Stomach (tissue), 19 donors: Measurements from ENCODE around the gene FOXK2. TPM values are rescaled to one million over a fixed set of nuclear protein-coding genes. Genes with fewer than 3 reads are reported as not detected.

Source experiments
- DNase-seq, 2 donors: peaks; one replicate each; pipeline versions ENCODE4 v3.0.0 to v3.0.0-alpha.2; 2013 to 2019
- H3K27ac ChIP-seq, 5 donors: fragments of 200-600 bp in 4 of 5; sonication (generic) in 4 of 5; one replicate each; pipeline ENCODE4 v1.5.1; 2013 to 2019; ENCODE audit warnings: mild to moderate bottlenecking in 1 of 5, moderate library complexity in 1 of 5
- H3K27me3 ChIP-seq, 3 donors: fragments of 200-600 bp; sonication (generic); one replicate each; pipeline ENCODE4 v1.5.1; 2017 to 2019; ENCODE audit warnings: mixed run types in 1 of 3
- H3K36me3 ChIP-seq, 4 donors: fragments of 200-600 bp; sonication (generic); 1 replicate in 3 of 4; 2 replicates in 1 of 4; pipeline ENCODE4 v1.5.1; 2016 to 2019
- H3K4me1 ChIP-seq, 4 donors: fragments of 200-600 bp; sonication (generic); one replicate each; pipeline ENCODE4 v1.5.1; 2016 to 2019
- H3K4me3 ChIP-seq, 4 donors: fragments of 200-600 bp; sonication (generic) in 3 of 4; one replicate each; pipeline ENCODE4 v1.5.1; 2016 to 2019; ENCODE audit warnings: mild to moderate bottlenecking in 1 of 4
- H3K9me3 ChIP-seq, 4 donors: fragments of 200-600 bp; sonication (generic); one replicate each; pipeline ENCODE4 v1.5.1; 2016 to 2019
- CTCF ChIP-seq, 7 experiments: fragments of 450-650 bp in 4 of 7; fragments of 200-600 bp in 3 of 7; sonication (generic) in 3 of 7; IDR thresholded peaks; one replicate each; pipeline ENCODE4 v1.5.1; 2016 to 2019; ENCODE audit warnings: antibody characterized with exemption in 7 of 7, control low read depth in 2 of 7, mild to moderate bottlenecking in 1 of 7
- EP300 ChIP-seq: sonication (generic); formaldehyde crosslinking; IDR thresholded peaks from one replicate; pipeline ENCODE4 v1.6.1; 2017; ENCODE audit warnings: antibody characterized with exemption
- POLR2A ChIP-seq, 4 donors: fragments of 450-650 bp; IDR thresholded peaks; one replicate each; pipeline ENCODE4 v1.6.1; 2016; ENCODE audit warnings: antibody characterized with exemption in 4 of 4, control low read depth in 2 of 4, mild to moderate bottlenecking in 1 of 4, moderate library complexity in 1 of 4
- POLR2AphosphoS5 ChIP-seq, 3 donors: sonication (generic); formaldehyde crosslinking; IDR thresholded peaks; one replicate each; pipeline ENCODE4 v1.6.1; 2016; ENCODE audit warnings: antibody characterized with exemption in 3 of 3
- WGBS, 5 donors: extraction: QIAGEN DNeasy Blood & Tissue Kit in 3 of 5; methylation state at CpG; one replicate each; pipeline versions ENCODE4 v1.1.5 to v1.1.7; 2013 to 2018; 5-methylcytosine and 5-hydroxymethylcytosine counted together
- intact Hi-C: fragments of 100-400 bp; cut with DNase I; formaldehyde crosslinking; loops from one replicate; pipeline ENCODE4 v1.15.1; 2023; ENCODE audit warnings: low total_unique reads
- long read RNA-seq, 10 donors: transcript quantifications; one replicate each; lab custom pipeline, GENCODE V29; 2026
- polyA plus RNA-seq, 3 donors: library from polyadenylated mRNA; stranded (reverse); fragments of 200-250 nt; gene quantifications; one replicate each; pipeline ENCODE4 v1.2.3, GENCODE V29; 2013
- total RNA-seq, 5 donors: library from RNA; depleted of rRNA; stranded (reverse); fragments of >200 nt; gene quantifications; one replicate each; pipeline versions ENCODE4 v1.1.0 to v1.2.3, GENCODE V29; 2014 to 2016
- donor health status: healthy with polysubstance abuse.
- donor health status: Bipolar disorder and iron deficiency.
- donor health status: healthy.

Gene FOXK2
- total RNA-seq, result 10 to 100 TPM; 31.7 to 71.8 (median 36.7) TPM
- 10 to 100 TPM; 12.8 to 15.6 (median 15.0) TPM for polyA plus RNA-seq
- long read RNA-seq, donor 1, full-length matches to known transcripts, result 3 of 17 reads
- long read RNA-seq, donor 1, partial matches to known transcripts, result 14 of 17 reads
- long read RNA-seq, donor 1, other reads (novel, unspliced or antisense), result 0 of 17 reads
- long read RNA-seq, donor 2, full-length matches to known transcripts, result 9 of 9 reads
- long read RNA-seq, donor 2, partial matches to known transcripts, result 0 of 9 reads
- long read RNA-seq, donor 2, other reads (novel, unspliced or antisense), result 0 of 9 reads
- long read RNA-seq, donor 3, full-length matches to known transcripts, result 7 of 7 reads
- long read RNA-seq, donor 3, partial matches to known transcripts, result 0 of 7 reads
- long read RNA-seq, donor 3, other reads (novel, unspliced or antisense), result 0 of 7 reads
- long read RNA-seq, donor 4, full-length matches to known transcripts, result 1 of 1 reads
- long read RNA-seq, donor 4, partial matches to known transcripts, result 0 of 1 reads
- long read RNA-seq, donor 4, other reads (novel, unspliced or antisense), result 0 of 1 reads
- long read RNA-seq, donor 5, full-length matches to known transcripts, result 13 of 59 reads
- long read RNA-seq, donor 5, partial matches to known transcripts, result 46 of 59 reads
- long read RNA-seq, donor 5, other reads (novel, unspliced or antisense), result 0 of 59 reads
- long read RNA-seq, donor 6, full-length matches to known transcripts, result 20 of 64 reads
- long read RNA-seq, donor 6, partial matches to known transcripts, result 22 of 64 reads
- long read RNA-seq, donor 6, other reads (novel, unspliced or antisense), result 22 of 64 reads
- long read RNA-seq, donor 7, full-length matches to known transcripts, result 10 of 63 reads
- long read RNA-seq, donor 7, partial matches to known transcripts, result 35 of 63 reads
- long read RNA-seq, donor 7, other reads (novel, unspliced or antisense), result 18 of 63 reads
- long read RNA-seq, donor 8, full-length matches to known transcripts, result 8 of 13 reads
- long read RNA-seq, donor 8, partial matches to known transcripts, result 5 of 13 reads
- long read RNA-seq, donor 8, other reads (novel, unspliced or antisense), result 0 of 13 reads
- long read RNA-seq, donor 9, full-length matches to known transcripts, result 12 of 25 reads
- long read RNA-seq, donor 9, partial matches to known transcripts, result 13 of 25 reads
- long read RNA-seq, donor 9, other reads (novel, unspliced or antisense), result 0 of 25 reads
- long read RNA-seq, donor 10, full-length matches to known transcripts, result 6 of 6 reads
- long read RNA-seq, donor 10, partial matches to known transcripts, result 0 of 6 reads
- long read RNA-seq, donor 10, other reads (novel, unspliced or antisense), result 0 of 6 reads

DNA sequence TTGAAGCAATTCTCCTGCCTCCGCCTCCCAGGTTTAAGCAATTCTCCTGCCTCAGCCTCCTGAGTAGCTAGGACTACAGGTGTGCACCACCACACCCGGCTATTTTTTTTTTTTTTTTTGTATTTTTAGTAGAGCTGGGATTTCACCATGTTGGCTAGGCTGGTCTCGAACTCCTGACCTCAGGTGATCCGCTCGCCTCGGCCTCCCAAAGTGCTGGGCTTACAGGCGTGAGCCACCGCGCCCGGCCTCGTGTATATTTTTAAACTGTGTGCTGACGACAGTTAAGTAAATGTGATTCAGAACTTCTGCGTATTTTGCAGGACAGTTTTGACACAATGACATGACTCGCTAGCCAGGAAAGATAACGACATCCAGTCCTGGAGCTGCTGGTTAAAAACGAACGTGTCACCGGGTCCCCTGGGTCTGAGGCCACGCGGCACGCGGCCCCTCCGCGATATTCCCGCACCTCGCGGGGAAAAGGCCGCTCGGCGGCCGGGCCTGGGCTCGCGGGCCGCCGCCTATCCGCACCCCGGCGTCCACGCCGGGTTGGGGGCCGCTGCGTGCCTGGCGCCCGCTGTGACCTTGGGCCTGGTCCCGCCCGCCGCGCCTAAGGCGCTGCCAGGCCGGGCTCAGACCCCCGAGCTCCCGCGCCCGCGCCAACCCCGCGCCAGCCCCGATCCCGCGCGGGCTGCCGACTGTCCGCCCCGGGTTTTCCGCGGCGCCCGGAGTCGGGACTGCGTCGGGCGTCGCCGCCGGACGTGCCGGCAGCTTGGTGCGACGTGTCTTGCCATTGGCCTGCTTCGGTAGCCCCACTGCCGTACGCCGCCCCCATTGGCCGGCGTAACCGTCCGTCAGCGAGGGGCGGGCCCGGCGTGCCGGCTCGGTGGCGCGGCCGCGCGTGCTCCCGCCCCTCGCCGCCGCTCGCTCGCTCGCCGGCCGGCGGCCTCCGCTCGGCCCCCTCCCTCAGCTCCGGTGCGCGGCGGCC is at the start of gene FOXK2:
Gene FOXK2 (plus strand): TSS at position 907 of the 985 bp plus-strand sequence. CDS start 157 bp downstream, outside the sequence.
- 3 to 8% (median 3%) methylated on average over 39 to 114 of the region's 114 CpGs for WGBS, 5 donors
- H3K27ac ChIP-seq, result peak within 1 kb of the TSS; percentile 92 to 99 (median 96)
- no peaks in the 10 kb centered on the region for H3K27me3 ChIP-seq
- H3K4me3 ChIP-seq, result peak within 1 kb of the TSS; percentile 89 to 99 (median 93)
- intact Hi-C loops, result no loop called here
- peak; percentile 95 to 98 for DNase-seq
- H3K9me3 ChIP-seq, result no peaks in the 10 kb centered on the region
- peaks cover 5 to 38% (median 33%) of the 10 kb centered on the region in 4 donors for H3K4me1 ChIP-seq
- no peak for TF ChIP-seq EP300
- TF ChIP-seq CTCF (IDR thresholded peaks at IDR 0.05), result no peak
- peak; percentile 65 to 70 (median 66) for TF ChIP-seq POLR2AphosphoS5 (IDR thresholded peaks at IDR 0.05)
- no peak for TF ChIP-seq POLR2A (IDR thresholded peaks at IDR 0.05)
- H3K36me3 ChIP-seq, result no peaks in the 10 kb centered on the region

- H3K27me3 ChIP-seq, result no peaks in the 10 kb centered on the region
Measured at GRCh38 chr17:82470065-82470464, 49.5 kb upstream of the FOXK2 start.

GRCh38 chr17:82474223-82475010 is 45.1 kb upstream of the FOXK2 start:
- intact Hi-C loops, result no loop called here
- H3K4me1 ChIP-seq, result no peaks in the 10 kb centered on the region
- no peaks in the 10 kb centered on the region for H3K27me3 ChIP-seq
- DNase-seq, result no peak
- TF ChIP-seq POLR2AphosphoS5 (IDR thresholded peaks at IDR 0.05) (no peak), CTCF (IDR thresholded peaks at IDR 0.05) (no peak), EP300 (no peak), POLR2A (IDR thresholded peaks at IDR 0.05) (no peak)
- peaks cover 62 to 99% (median 96%) of the 10 kb centered on the region in 4 donors for H3K36me3 ChIP-seq
- H3K27ac ChIP-seq, result no peak overlapping the region
- no peaks in the 10 kb centered on the region for H3K9me3 ChIP-seq
- H3K4me3 ChIP-seq, result no peak overlapping the region
- WGBS, 5 donors, result 77 to 91% (median 87%) methylated on average over 11 of the region's 11 CpGs

More at GRCh38 chr17:82470065-82470464, 49.5 kb upstream of the FOXK2 start:
- TF ChIP-seq POLR2A (IDR thresholded peaks at IDR 0.05) (no peak), EP300 (no peak), POLR2AphosphoS5 (IDR thresholded peaks at IDR 0.05) (no peak)
- 92 to 99% (median 97%) methylated on average over 7 of the region's 7 CpGs for WGBS, 5 donors
- H3K4me3 ChIP-seq, result no peak overlapping the region
- H3K27ac ChIP-seq, result no peak overlapping the region
- DNase-seq, result no peak
- peaks cover 55 to 99% (median 96%) of the 10 kb centered on the region in 4 donors for H3K36me3 ChIP-seq
- H3K9me3 ChIP-seq, result no peaks in the 10 kb centered on the region
- no peaks in the 10 kb centered on the region for H3K4me1 ChIP-seq
- intact Hi-C loops, result no loop called here
